ENCODE data around the gene TNRC6B.
A peak's percentile ranks its signal among the peaks of the same experiment; 100 is the strongest.

TNRC6B gene

GRCh38 chr22:40187389-40187788 is 9.7 kb downstream of the TNRC6B start:
- TF ChIP-seq CTCF (conservative IDR thresholded peaks at IDR 0.05): no peak
- no peak overlapping the region for H3K27ac ChIP-seq

GRCh38 chr22:40189997-40190396 is 12.3 kb downstream of the TNRC6B start:
- TF ChIP-seq CTCF (conservative IDR thresholded peaks at IDR 0.05): no peak
- no peak overlapping the region for H3K27ac ChIP-seq

- no peak for TF ChIP-seq CTCF (conservative IDR thresholded peaks at IDR 0.05)
- H3K27ac ChIP-seq: no peak overlapping the region
These were observed 12.8 kb downstream of the TNRC6B start for GRCh38 chr22:40190501-40190900.

GRCh38 chr22:40193429-40194421 is 16.0 kb downstream of the TNRC6B start:
- peak overlapping the region; percentile 85 for H3K27ac ChIP-seq
- peak; percentile 59 for TF ChIP-seq CTCF (conservative IDR thresholded peaks at IDR 0.05)

GRCh38 chr22:40194656-40195055 is 16.9 kb downstream of the TNRC6B start:
- no peak for TF ChIP-seq CTCF (conservative IDR thresholded peaks at IDR 0.05)
- peak overlapping the region; percentile 85 for H3K27ac ChIP-seq

GRCh38 chr22:40196628-40197360 is 19.1 kb downstream of the TNRC6B start:
- peak overlapping the region; percentile 85 for H3K27ac ChIP-seq
- TF ChIP-seq CTCF (conservative IDR thresholded peaks at IDR 0.05): no peak

GRCh38 chr22:40197421-40197820 is 19.7 kb downstream of the TNRC6B start:
- H3K27ac ChIP-seq: peak overlapping the region; percentile 85

Data from VCaP (cell line).